Psoas muscle (tissue), 8 donors: ENCODE measurements around the gene NTRK3. TPM values are rescaled to one million over a fixed set of nuclear protein-coding genes. Genes with fewer than 3 reads are reported as not detected.

Experiments used
- ATAC-seq, 4 donors: fragments of 200-7000 bp; cut with Tn5 transposase; one replicate each; pipeline ENCODE4 v1.9.1; 2020; ENCODE audit warnings: moderate library complexity in 3 of 4, mild to moderate bottlenecking in 2 of 4
- DNase-seq, 2 donors: peaks; one replicate each; pipeline ENCODE4 v3.0.0-alpha.2; 2020
- H3K27ac ChIP-seq: fragments of 200-600 bp; one replicate; pipeline ENCODE4 v1.8.0; 2022
- H3K27me3 ChIP-seq, 3 donors: fragments of 200-600 bp in 1 of 3; one replicate each; pipeline versions ENCODE4 v1.6.1 to v1.8.0; 2013 to 2022; ENCODE audit warnings: low read length in 2 of 3, mild to moderate bottlenecking in 2 of 3, moderate library complexity in 1 of 3; ENCODE audit not compliant: insufficient read depth in 3 of 3
- H3K36me3 ChIP-seq, 2 donors: fragments of 200-600 bp in 1 of 2; one replicate each; pipeline versions ENCODE4 v1.6.1 to v1.8.0; 2013 to 2022; ENCODE audit warnings: low read depth in 1 of 2, mild to moderate bottlenecking in 1 of 2, moderate library complexity in 1 of 2; ENCODE audit not compliant: insufficient read depth in 1 of 2
- H3K4me1 ChIP-seq: fragments of 200-600 bp; one replicate; pipeline ENCODE4 v1.8.0; 2022
- H3K4me3 ChIP-seq: fragments of 200-600 bp; one replicate; pipeline ENCODE4 v1.8.0; 2022; ENCODE audit warnings: mild to moderate bottlenecking
- H3K9me3 ChIP-seq: fragments of 200-600 bp; one replicate; pipeline ENCODE4 v1.8.0; 2022
- CTCF ChIP-seq: fragments of 200-600 bp; IDR thresholded peaks from one replicate; pipeline ENCODE4 v1.8.0; 2022; ENCODE audit warnings: antibody characterized with exemption
- WGBS, 3 donors: extraction: QIAGEN DNeasy Blood & Tissue Kit; methylation state at CpG; one replicate each; pipeline versions ENCODE4 v1.1.6 to v1.1.7; 2013; 5-methylcytosine and 5-hydroxymethylcytosine counted together
- intact Hi-C, 2 donors: fragments of 100-400 bp; cut with DNase I; formaldehyde crosslinking; loops; one replicate each; pipeline versions ENCODE4 v1.11.0 to v1.14.2; 2022
- polyA plus RNA-seq, 3 donors: library from polyadenylated mRNA; stranded (reverse); fragments of 200-250 nt; gene quantifications; one replicate each; pipeline ENCODE4 v1.2.3, GENCODE V29; 2013
- total RNA-seq, 4 donors: library from RNA; stranded (reverse); fragmentation: NEBNext Ultra II Directional in 2 of 4; extraction: Animal tissue kit (Norgen Biotek cat#: 25700) in 2 of 4; gene quantifications; one replicate each; pipeline versions ENCODE4 v1.2.1 to v1.2.4, GENCODE V29; 2021 to 2023
- donor health status: healthy with polysubstance abuse.
- donor health status: DM: no; HTN: no; CAD: no; lungs with moderate emphysema.
- donor health status: Bipolar disorder and iron deficiency.
- donor health status: healthy.
- donor health status: DM: yes; HTN: yes; CAD: no.
- donor health status: DM: no; HTN: no; CAD: no.
- donor health status: DM: no; HTN: no; CAD: no.
- donor health status: DM: yes; HTN: yes; CAD: no.

Gene NTRK3
- total and polyA plus RNA-seq, 7 donors = 0.17 to 1.7 (median 0.57) TPM

GRCh38 chr15:88017753-88018152 is 238.8 kb downstream of the NTRK3 start:
- Histone ChIP-seq H3K36me3 (no peaks in the 10 kb centered on the region), H3K4me1 (no peaks in the 10 kb centered on the region), H3K27me3 (no peaks in the 10 kb centered on the region), H3K27ac (no peak overlapping the region), H3K9me3 (no peaks in the 10 kb centered on the region), H3K4me3 (no peak overlapping the region)
- DNase-seq = no peak
- TF ChIP-seq CTCF = no peak
- 92 to 94% (median 93%) methylated on average over 4 of the region's 4 CpGs for WGBS, 3 donors
- intact Hi-C loops = no loop called here
- ATAC-seq = no peak

GRCh38 chr15:88016406-88016805 is 240.1 kb downstream of the NTRK3 start:
- Histone ChIP-seq H3K4me3 (no peak overlapping the region), H3K36me3 (no peaks in the 10 kb centered on the region), H3K27ac (no peak overlapping the region), H3K27me3 (no peaks in the 10 kb centered on the region), H3K4me1 (no peaks in the 10 kb centered on the region), H3K9me3 (no peaks in the 10 kb centered on the region)
- intact Hi-C loops = no loop called here
- WGBS, 3 donors = 68 to 80% (median 73%) methylated on average over 3 of the region's 3 CpGs
- ATAC-seq (no peak), DNase-seq (no peak)
- no peak for TF ChIP-seq CTCF

- Histone ChIP-seq H3K9me3 (no peaks in the 10 kb centered on the region), H3K27ac (no peak overlapping the region), H3K36me3 (no peaks in the 10 kb centered on the region), H3K27me3 (no peaks in the 10 kb centered on the region), H3K4me1 (no peaks in the 10 kb centered on the region), H3K4me3 (no peak overlapping the region)
- DNase-seq (no peak), ATAC-seq (no peak)
- intact Hi-C loops = no loop called here
- TF ChIP-seq CTCF = no peak
- 76 to 78% (median 77%) methylated on average over 9 of the region's 9 CpGs for WGBS, 3 donors
These were observed 241.2 kb downstream of the NTRK3 start for GRCh38 chr15:88015228-88015860.

GRCh38 chr15:88014454-88015160 is 241.9 kb downstream of the NTRK3 start:
- intact Hi-C loops = no loop called here
- Histone ChIP-seq H3K9me3 (no peaks in the 10 kb centered on the region), H3K4me3 (no peak overlapping the region), H3K27me3 (no peaks in the 10 kb centered on the region), H3K27ac (no peak overlapping the region), H3K36me3 (no peaks in the 10 kb centered on the region), H3K4me1 (no peaks in the 10 kb centered on the region)
- DNase-seq (no peak), ATAC-seq (no peak)
- WGBS, 3 donors = 78 to 83% (median 78%) methylated on average over 9 of the region's 9 CpGs
- TF ChIP-seq CTCF = no peak

- intact Hi-C loops = no loop called here
These were observed 243.4 kb downstream of the NTRK3 start for GRCh38 chr15:88013111-88013510.

More at GRCh38 chr15:88013111-88013510, 243.4 kb downstream of the NTRK3 start:
- H3K4me3 ChIP-seq = no peak overlapping the region
- ATAC-seq (no peak), DNase-seq (no peak)
- no peak overlapping the region for H3K27ac ChIP-seq
- no peaks in the 10 kb centered on the region for H3K9me3 ChIP-seq
- no peaks in the 10 kb centered on the region for H3K27me3 ChIP-seq
- H3K36me3 ChIP-seq = no peaks in the 10 kb centered on the region
- WGBS, 3 donors = 91 to 93% (median 93%) methylated on average over 7 of the region's 8 CpGs
- TF ChIP-seq CTCF = no peak
- no peaks in the 10 kb centered on the region for H3K4me1 ChIP-seq
